Left ventricle myocardium inferior (tissue), 1 donor: Measurements from ENCODE around the gene OXER1. TPM values are rescaled to one million over a fixed set of nuclear protein-coding genes. Genes with fewer than 3 reads are reported as not detected.

ENCODE experiments used
- DNase-seq: peaks from one replicate; pipeline ENCODE4 v3.0.0-alpha.2; 2020
- H3K27ac ChIP-seq: fragments of 200-600 bp; replicated peaks from 2 replicates; pipeline ENCODE4 v1.8.0; 2021
- H3K27me3 ChIP-seq: fragments of 200-600 bp; 2 replicates; pipeline ENCODE4 v1.8.0; 2021; ENCODE audit warnings: low read depth
- H3K36me3 ChIP-seq: fragments of 200-600 bp; 2 replicates; pipeline ENCODE4 v1.8.0; 2021
- H3K4me1 ChIP-seq: fragments of 200-600 bp; 2 replicates; pipeline ENCODE4 v1.8.0; 2021
- H3K4me3 ChIP-seq: fragments of 200-600 bp; 2 replicates; pipeline ENCODE4 v1.8.0; 2021; ENCODE audit warnings: mild to moderate bottlenecking, moderate library complexity
- H3K9me3 ChIP-seq: fragments of 200-600 bp; replicated peaks from 2 replicates; pipeline ENCODE4 v1.8.0; 2021
- CTCF ChIP-seq: fragments of 200-600 bp; IDR thresholded peaks from 2 replicates; pipeline ENCODE4 v1.8.0; 2021; ENCODE audit warnings: antibody characterized with exemption, mild to moderate bottlenecking, borderline replicate concordance
- intact Hi-C: fragments of 100-400 bp; cut with micrococcal nuclease; formaldehyde crosslinking; loops from one replicate; pipeline ENCODE4 v1.11.0; 2022
- total RNA-seq: library from RNA; stranded (reverse); fragmentation: NEBNext Ultra II Directional; extraction: Animal tissue kit (Norgen Biotek cat#: 25700); gene quantifications from one replicate; pipeline ENCODE4 v1.2.1, GENCODE V29; 2021
- donor health status: DM: no; HTN: yes; CAD: no; lungs with severe emphysema.

Gene OXER1
- total RNA-seq, 1 donor from 2014 or later: 0.36 TPM

DNA sequence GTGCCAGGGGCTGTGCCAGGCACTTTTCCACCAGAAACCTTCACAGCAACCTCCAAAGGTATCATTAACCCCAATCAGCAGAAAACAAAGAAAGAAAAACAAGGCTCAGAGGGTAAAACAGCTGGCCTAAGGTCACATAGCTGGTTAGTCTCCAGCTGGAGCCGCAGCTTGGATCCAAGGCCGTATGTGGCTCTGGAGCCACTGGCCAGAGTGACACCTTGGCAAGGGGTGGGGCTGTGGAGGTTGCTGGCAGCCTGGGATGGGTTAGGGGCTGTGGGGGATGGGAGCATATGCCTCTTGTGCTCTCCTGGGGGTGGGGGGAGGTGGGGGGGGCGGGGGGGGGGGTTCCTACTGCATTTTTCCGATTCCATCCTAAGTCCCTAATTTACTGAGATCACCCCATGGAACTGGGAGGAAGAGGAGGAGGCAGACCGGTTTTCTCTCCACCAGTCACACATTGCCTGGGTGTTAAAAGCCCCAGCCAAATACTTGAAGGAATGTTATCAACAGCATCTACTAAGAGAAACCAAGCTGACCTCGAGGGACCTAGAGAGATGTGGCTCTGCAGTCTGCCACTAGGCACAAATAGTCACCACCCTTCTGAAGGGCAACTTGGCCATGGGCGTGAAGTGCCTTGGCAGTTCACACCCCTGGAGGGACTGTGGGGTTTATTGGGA lies 20.4 kb upstream of the OXER1 start:
- Histone ChIP-seq H3K27ac (no peak overlapping the region), H3K4me1 (peaks cover 7% of the 10 kb centered on the region), H3K9me3 (no peaks in the 10 kb centered on the region), H3K36me3 (peaks cover 8% of the 10 kb centered on the region), H3K4me3 (no peak overlapping the region), H3K27me3 (peaks cover 19% of the 10 kb centered on the region)
- DNase-seq: no peak
- no peak for TF ChIP-seq CTCF
- intact Hi-C loops: no loop called here

GRCh38 chr2:42783511-42783910 lies 19.6 kb upstream of the OXER1 start:
- Histone ChIP-seq H3K36me3 (peaks cover 8% of the 10 kb centered on the region), H3K27ac (no peak overlapping the region), H3K9me3 (no peaks in the 10 kb centered on the region), H3K4me1 (peaks cover 7% of the 10 kb centered on the region), H3K4me3 (no peak overlapping the region), H3K27me3 (peaks cover 13% of the 10 kb centered on the region)
- TF ChIP-seq CTCF: no peak
- intact Hi-C loops: no loop called here
- DNase-seq: no peak

DNA sequence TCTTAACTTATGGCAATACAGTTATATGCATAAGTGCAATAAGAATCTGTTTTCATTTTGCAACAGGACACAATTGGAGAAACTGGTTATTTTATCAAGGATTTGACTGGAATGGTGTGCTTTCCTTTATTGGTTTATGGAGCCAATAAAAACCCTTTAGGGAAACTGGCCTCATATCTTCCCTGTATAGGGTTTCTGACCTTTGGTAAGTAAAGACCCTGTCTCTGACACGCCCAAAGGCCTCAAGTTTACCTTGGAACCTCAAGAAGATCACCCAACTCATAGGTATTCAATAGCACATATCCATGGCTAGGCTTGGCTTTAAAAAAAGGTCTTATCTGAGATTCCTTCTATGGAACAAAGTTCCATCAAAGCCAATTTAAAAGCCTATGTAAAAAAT lies 17.2 kb upstream of the OXER1 start:
- peaks cover 8% of the 10 kb centered on the region for H3K36me3 ChIP-seq
- no peak overlapping the region for H3K4me3 ChIP-seq
- peaks cover 2% of the 10 kb centered on the region for H3K4me1 ChIP-seq
- TF ChIP-seq CTCF: no peak
- no peak for DNase-seq
- H3K27ac ChIP-seq: no peak overlapping the region
- no peaks in the 10 kb centered on the region for H3K9me3 ChIP-seq
- intact Hi-C loops: no loop called here
- H3K27me3 ChIP-seq: no peaks in the 10 kb centered on the region

DNA sequence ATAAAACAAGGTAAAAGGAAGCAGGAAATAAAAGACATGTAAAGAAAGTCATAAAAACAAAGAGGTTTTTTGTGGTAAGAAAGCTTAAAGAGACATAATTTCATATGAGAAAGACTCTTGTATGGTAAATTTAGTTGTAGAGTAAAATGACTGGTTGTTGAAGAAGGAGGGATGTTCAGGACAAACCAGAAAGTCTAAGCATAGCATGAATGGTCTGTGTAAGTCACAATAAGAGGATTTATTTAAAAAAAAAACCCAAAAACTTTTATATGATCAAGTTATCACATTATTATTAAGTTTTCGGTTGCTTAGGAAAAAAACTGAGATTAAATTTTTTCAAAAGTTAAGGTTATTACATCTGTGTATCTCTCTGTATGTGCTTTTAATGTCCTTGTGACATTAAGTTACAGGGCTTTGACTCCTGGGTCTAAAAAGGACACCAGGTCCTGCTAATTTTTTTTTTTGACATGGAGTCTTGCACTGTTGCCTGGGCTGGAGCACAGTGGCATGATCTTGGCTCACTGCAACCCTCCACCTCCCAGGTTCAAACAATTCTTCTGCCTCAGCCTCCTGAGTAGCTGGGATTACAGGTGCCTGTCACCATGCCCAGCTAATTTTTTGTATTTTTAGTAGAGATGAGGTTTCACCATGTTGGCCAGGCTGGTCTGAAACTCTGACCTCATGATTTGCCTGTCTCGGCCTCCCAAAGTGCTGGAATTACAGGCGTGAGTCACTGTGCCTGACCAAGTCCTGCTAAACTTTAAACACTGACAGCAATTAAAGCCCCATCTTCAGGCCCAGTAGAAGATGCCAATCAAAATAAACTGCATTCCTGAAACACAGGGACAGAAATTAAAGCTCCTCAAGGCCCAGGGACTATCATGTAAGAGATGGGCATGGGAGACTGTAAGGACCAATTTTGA lies 14.2 kb upstream of the OXER1 start:
- TF ChIP-seq CTCF: no peak
- no peak for DNase-seq
- intact Hi-C loops: no loop called here
- Histone ChIP-seq H3K36me3 (peaks cover 8% of the 10 kb centered on the region), H3K9me3 (no peaks in the 10 kb centered on the region), H3K27ac (no peak overlapping the region), H3K4me3 (no peak overlapping the region), H3K4me1 (no peaks in the 10 kb centered on the region), H3K27me3 (no peaks in the 10 kb centered on the region)

GRCh38 chr2:42775810-42776209 lies 11.9 kb upstream of the OXER1 start:
- TF ChIP-seq CTCF: no peak
- DNase-seq: no peak
- Histone ChIP-seq H3K27me3 (no peaks in the 10 kb centered on the region), H3K9me3 (no peaks in the 10 kb centered on the region), H3K4me1 (no peaks in the 10 kb centered on the region), H3K36me3 (no peaks in the 10 kb centered on the region), H3K4me3 (no peak overlapping the region), H3K27ac (no peak overlapping the region)
- intact Hi-C loops: no loop called here
